ENCODE data around the gene GTF3C1. TPM values are rescaled to one million over a fixed set of nuclear protein-coding genes. Genes with fewer than 3 reads are reported as not detected.

The GTF3C1 gene
- 10 to 100 TPM; 56.6 to 68.1 (median 58.9) TPM for total RNA-seq

- Mint-ChIP-seq H3K9me3 (no peaks in the 10 kb centered on the region), H3K27me3 (ENCODE audit: low read depth) (no peaks in the 10 kb centered on the region), H3K4me1 (ENCODE audit: low read depth) (peaks cover 38% of the 10 kb centered on the region), H3K4me3 (peak within 1 kb of the TSS; percentile 99), H3K36me3 (ENCODE audit: insufficient read depth) (peaks cover 4% of the 10 kb centered on the region)
- DNase-seq, result peak; percentile 100
- ATAC-seq, result peak; percentile 95 to 98
Observed at GRCh38 chr16:27549746-27550581, at the start of gene GTF3C1, which contains the start of gene KATNIP. Gene GTF3C1 (minus strand): TSS chr16:27549913. CDS start chr16:27549890, 23 bp downstream. Gene KATNIP (plus strand): TSS chr16:27550144. CDS start chr16:27550171, 27 bp downstream.

- DNase-seq, result no peak
- ATAC-seq, result no peak
- no peaks in the 10 kb centered on the region for H3K9me3 Mint-ChIP-seq
- H3K27me3 Mint-ChIP-seq (ENCODE audit: low read depth), result no peaks in the 10 kb centered on the region
- H3K4me3 Mint-ChIP-seq, result no peak overlapping the region
- no peaks in the 10 kb centered on the region for H3K4me1 Mint-ChIP-seq (ENCODE audit: low read depth)
- H3K36me3 Mint-ChIP-seq (ENCODE audit: insufficient read depth), result peaks cover 4% of the 10 kb centered on the region
Observed at GRCh38 chr16:27598931-27599565, 49.3 kb upstream of the GTF3C1 start.

GRCh38 chr16:27598220-27598619, 48.5 kb upstream of the GTF3C1 start:
- no peak overlapping the region for H3K4me3 Mint-ChIP-seq
- ATAC-seq, result no peak
- no peaks in the 10 kb centered on the region for H3K9me3 Mint-ChIP-seq
- H3K4me1 Mint-ChIP-seq (ENCODE audit: low read depth), result no peaks in the 10 kb centered on the region
- peaks cover 4% of the 10 kb centered on the region for H3K36me3 Mint-ChIP-seq (ENCODE audit: insufficient read depth)
- H3K27me3 Mint-ChIP-seq (ENCODE audit: low read depth), result no peaks in the 10 kb centered on the region
- DNase-seq, result no peak

DNA sequence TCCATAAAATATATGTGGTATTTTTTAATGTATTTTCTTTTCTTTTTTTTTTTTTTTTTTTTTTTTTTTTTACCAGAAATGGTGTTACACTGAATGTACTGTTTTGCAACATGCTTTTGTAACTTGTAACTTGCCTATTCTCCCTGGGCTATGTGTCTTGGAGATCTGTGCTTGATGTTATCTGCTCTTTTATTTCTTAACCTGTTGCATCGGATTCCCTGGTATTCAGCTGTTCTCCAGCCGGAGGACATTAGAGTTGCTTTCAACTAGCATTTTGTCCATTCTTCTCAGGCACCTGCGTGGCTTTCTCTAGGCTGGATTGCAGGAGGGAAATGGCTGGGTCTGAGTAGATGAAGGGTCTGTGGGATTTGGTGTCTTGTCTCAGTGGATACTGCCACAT, 47.6 kb upstream of the GTF3C1 start:
- H3K4me1 Mint-ChIP-seq (ENCODE audit: low read depth), result no peaks in the 10 kb centered on the region
- no peak overlapping the region for H3K4me3 Mint-ChIP-seq
- H3K27me3 Mint-ChIP-seq (ENCODE audit: low read depth), result no peaks in the 10 kb centered on the region
- ATAC-seq (no peak), DNase-seq (no peak)
- H3K36me3 Mint-ChIP-seq (ENCODE audit: insufficient read depth), result peaks cover 4% of the 10 kb centered on the region
- no peaks in the 10 kb centered on the region for H3K9me3 Mint-ChIP-seq

DNA sequence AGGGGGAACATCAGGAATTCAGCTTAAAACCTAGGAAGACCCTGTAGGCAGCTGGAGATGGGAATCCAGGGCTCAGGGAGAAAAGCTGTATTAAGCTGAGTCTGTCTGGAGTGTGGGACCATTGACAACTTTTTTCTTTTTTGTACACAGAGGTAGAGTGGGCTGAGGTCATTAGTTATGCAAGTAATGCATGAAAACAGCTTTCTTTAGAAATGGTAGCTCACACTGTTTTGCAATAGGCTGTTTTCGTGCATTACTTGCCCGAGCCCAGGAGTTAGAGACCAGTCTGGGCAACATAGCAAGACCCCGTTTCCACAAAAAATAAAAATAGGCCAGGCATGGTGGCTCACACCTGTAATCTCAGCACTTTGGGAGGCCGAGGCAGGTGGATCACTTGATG, 46.7 kb upstream of the GTF3C1 start:
- Mint-ChIP-seq H3K9me3 (no peaks in the 10 kb centered on the region), H3K27me3 (ENCODE audit: low read depth) (no peaks in the 10 kb centered on the region), H3K36me3 (ENCODE audit: insufficient read depth) (peaks cover 8% of the 10 kb centered on the region), H3K4me3 (no peak overlapping the region), H3K4me1 (ENCODE audit: low read depth) (no peaks in the 10 kb centered on the region)
- DNase-seq (no peak), ATAC-seq (no peak)

DNA sequence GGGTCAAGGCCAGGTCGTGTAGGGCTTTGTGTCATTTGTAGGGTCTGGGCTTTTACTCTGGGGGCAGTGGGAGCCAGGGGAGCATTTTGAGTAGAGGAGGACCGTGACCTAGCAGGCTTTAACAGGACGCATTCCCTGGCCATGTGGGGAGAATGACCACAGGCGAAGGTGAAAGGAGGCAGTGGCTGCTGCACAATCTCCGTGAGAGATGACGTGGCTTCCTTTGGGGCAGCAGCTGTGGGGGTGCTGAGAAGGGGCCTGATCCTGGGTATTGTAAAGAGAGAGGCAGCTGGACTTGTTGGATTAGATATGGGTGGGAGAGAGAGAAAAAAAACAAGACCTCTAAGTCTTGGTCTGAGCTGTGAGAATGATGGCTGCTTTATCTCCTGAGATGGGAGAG, 46.3 kb upstream of the GTF3C1 start:
- H3K9me3 Mint-ChIP-seq, result no peaks in the 10 kb centered on the region

GRCh38 chr16:27595475-27595874, 45.8 kb upstream of the GTF3C1 start:
- Mint-ChIP-seq H3K4me1 (ENCODE audit: low read depth) (no peaks in the 10 kb centered on the region), H3K27me3 (ENCODE audit: low read depth) (no peaks in the 10 kb centered on the region), H3K9me3 (no peaks in the 10 kb centered on the region), H3K36me3 (ENCODE audit: insufficient read depth) (peaks cover 11% of the 10 kb centered on the region), H3K4me3 (no peak overlapping the region)
- no peak for ATAC-seq
- no peak for DNase-seq

More for the DNA sequence above, 46.3 kb upstream of the GTF3C1 start:
- ATAC-seq, result no peak
- Mint-ChIP-seq H3K4me1 (ENCODE audit: low read depth) (no peaks in the 10 kb centered on the region), H3K36me3 (ENCODE audit: insufficient read depth) (peaks cover 8% of the 10 kb centered on the region), H3K27me3 (ENCODE audit: low read depth) (no peaks in the 10 kb centered on the region), H3K4me3 (no peak overlapping the region)
- DNase-seq, result no peak

DNA sequence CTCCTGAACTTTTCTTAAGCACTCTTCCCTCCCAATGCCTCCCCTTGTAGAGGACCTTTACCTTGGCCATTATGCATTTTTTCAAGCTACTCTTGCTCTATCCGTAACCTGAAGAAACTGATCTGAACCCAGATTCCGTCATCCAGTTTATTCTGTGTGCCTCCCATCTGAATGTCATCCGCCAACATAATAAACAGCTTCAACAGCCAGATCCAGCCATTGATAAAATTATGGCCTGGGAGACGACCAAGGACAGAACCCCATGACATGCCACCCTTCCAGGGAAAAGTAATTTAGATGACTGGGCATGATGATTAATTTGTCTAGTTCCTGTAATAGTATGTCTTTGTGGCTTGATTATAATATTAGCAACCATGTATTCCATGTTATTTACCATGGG, 42.1 kb upstream of the GTF3C1 start:
- Mint-ChIP-seq H3K4me1 (ENCODE audit: low read depth) (no peaks in the 10 kb centered on the region), H3K9me3 (no peaks in the 10 kb centered on the region), H3K36me3 (ENCODE audit: insufficient read depth) (peaks cover 14% of the 10 kb centered on the region), H3K27me3 (ENCODE audit: low read depth) (no peaks in the 10 kb centered on the region), H3K4me3 (no peak overlapping the region)
- DNase-seq, result no peak
- no peak for ATAC-seq

- H3K9me3 Mint-ChIP-seq, result no peaks in the 10 kb centered on the region
- peaks cover 28% of the 10 kb centered on the region for H3K36me3 Mint-ChIP-seq (ENCODE audit: insufficient read depth)
- H3K27me3 Mint-ChIP-seq (ENCODE audit: low read depth), result no peaks in the 10 kb centered on the region
- ATAC-seq (no peak), DNase-seq (no peak)
- H3K4me3 Mint-ChIP-seq, result no peak overlapping the region
- no peaks in the 10 kb centered on the region for H3K4me1 Mint-ChIP-seq (ENCODE audit: low read depth)
Observed at GRCh38 chr16:27588057-27588456, 38.3 kb upstream of the GTF3C1 start.

DNA sequence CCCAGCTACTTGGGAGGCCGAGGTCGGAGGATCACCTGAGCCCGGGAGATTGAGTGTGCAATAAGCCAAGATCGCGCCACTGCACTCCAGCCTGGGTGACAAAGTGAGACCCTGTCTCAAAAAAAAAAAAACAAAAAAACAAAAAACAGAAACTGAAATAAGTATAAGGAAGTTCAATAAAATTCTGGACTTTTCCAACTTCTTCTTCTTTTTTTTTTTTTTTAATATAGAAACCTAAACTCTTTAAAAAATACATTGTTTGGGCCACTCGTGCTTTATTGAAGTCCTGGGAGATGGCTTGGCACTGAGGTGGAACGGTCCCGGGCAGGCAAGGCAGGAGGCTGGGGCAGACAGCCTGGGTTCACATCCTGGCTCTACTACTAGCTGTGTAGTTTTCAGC, 37.0 kb upstream of the GTF3C1 start:
- no peaks in the 10 kb centered on the region for H3K9me3 Mint-ChIP-seq
- no peak for DNase-seq
- H3K36me3 Mint-ChIP-seq (ENCODE audit: insufficient read depth), result peaks cover 32% of the 10 kb centered on the region
- H3K4me1 Mint-ChIP-seq (ENCODE audit: low read depth), result no peaks in the 10 kb centered on the region
- H3K4me3 Mint-ChIP-seq, result no peak overlapping the region
- H3K27me3 Mint-ChIP-seq (ENCODE audit: low read depth), result no peaks in the 10 kb centered on the region
- ATAC-seq, result no peak

- no peak for ATAC-seq
- no peaks in the 10 kb centered on the region for H3K9me3 Mint-ChIP-seq
Observed at GRCh38 chr16:27585200-27585599, 35.5 kb upstream of the GTF3C1 start.

GRCh38 chr16:27583634-27584033, 33.9 kb upstream of the GTF3C1 start:
- H3K27me3 Mint-ChIP-seq (ENCODE audit: low read depth), result no peaks in the 10 kb centered on the region
- DNase-seq, result no peak
- no peak overlapping the region for H3K4me3 Mint-ChIP-seq
- peaks cover 38% of the 10 kb centered on the region for H3K36me3 Mint-ChIP-seq (ENCODE audit: insufficient read depth)
- peaks cover 3% of the 10 kb centered on the region for H3K4me1 Mint-ChIP-seq (ENCODE audit: low read depth)
- no peak for ATAC-seq
- no peaks in the 10 kb centered on the region for H3K9me3 Mint-ChIP-seq

More at GRCh38 chr16:27585200-27585599, 35.5 kb upstream of the GTF3C1 start:
- Mint-ChIP-seq H3K36me3 (ENCODE audit: insufficient read depth) (peaks cover 39% of the 10 kb centered on the region), H3K27me3 (ENCODE audit: low read depth) (no peaks in the 10 kb centered on the region), H3K4me3 (no peak overlapping the region), H3K4me1 (ENCODE audit: low read depth) (no peaks in the 10 kb centered on the region)
- no peak for DNase-seq

DNA sequence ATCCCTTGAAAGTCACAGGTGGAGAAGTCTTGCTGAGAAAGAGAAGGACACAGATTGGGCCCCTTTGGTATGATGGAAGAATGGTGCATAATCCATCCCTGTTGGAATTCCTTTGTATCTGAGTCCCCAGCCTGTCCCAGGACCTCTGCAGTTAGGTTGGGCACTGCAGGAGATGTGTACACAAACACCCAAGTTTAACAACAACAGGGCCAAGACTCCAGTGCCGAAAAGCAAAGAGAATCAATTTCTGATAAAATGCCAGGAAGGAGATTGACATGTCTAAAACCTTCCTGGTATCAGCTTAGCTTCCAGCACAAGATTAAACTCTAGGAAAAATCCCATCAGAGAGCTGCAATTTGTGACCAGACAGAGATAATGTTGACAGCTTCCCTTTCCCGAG, 33.2 kb upstream of the GTF3C1 start:
- Mint-ChIP-seq H3K4me1 (ENCODE audit: low read depth) (peaks cover 4% of the 10 kb centered on the region), H3K4me3 (no peak overlapping the region), H3K36me3 (ENCODE audit: insufficient read depth) (peaks cover 38% of the 10 kb centered on the region)

GRCh38 chr16:27579087-27579980, 29.6 kb upstream of the GTF3C1 start:
- Mint-ChIP-seq H3K4me3 (no peak overlapping the region), H3K36me3 (ENCODE audit: insufficient read depth) (peaks cover 41% of the 10 kb centered on the region), H3K4me1 (ENCODE audit: low read depth) (peaks cover 4% of the 10 kb centered on the region), H3K27me3 (ENCODE audit: low read depth) (no peaks in the 10 kb centered on the region), H3K9me3 (no peaks in the 10 kb centered on the region)
- DNase-seq, result no peak
- ATAC-seq, result no peak

More for the DNA sequence above, 33.2 kb upstream of the GTF3C1 start:
- Mint-ChIP-seq H3K27me3 (ENCODE audit: low read depth) (no peaks in the 10 kb centered on the region), H3K9me3 (no peaks in the 10 kb centered on the region)
- DNase-seq, result no peak
- no peak for ATAC-seq
